Transverse colon (tissue), 4 donors: ENCODE results near the gene HDGF. TPM values are rescaled to one million over a fixed set of nuclear protein-coding genes. Genes with fewer than 3 reads are reported as not detected.

Experiments used
- DNase-seq: peaks from one replicate; pipeline ENCODE4 v3.0.0-alpha.2; 2019
- H3K27ac ChIP-seq, 4 donors: fragments of 200-600 bp; sonication (generic); 2 replicates each; pipeline ENCODE4 v1.5.1; 2016 to 2018; ENCODE audit warnings: inconsistent platforms in 4 of 4
- H3K27me3 ChIP-seq: fragments of 200-600 bp; sonication (generic); 2 replicates; pipeline ENCODE4 v1.5.1; 2017; ENCODE audit warnings: inconsistent platforms
- H3K36me3 ChIP-seq, 4 donors: fragments of 200-600 bp; sonication (generic); 2 replicates each; pipeline ENCODE4 v1.5.1; 2017 to 2019; ENCODE audit warnings: inconsistent platforms in 4 of 4
- H3K4me1 ChIP-seq, 4 donors: fragments of 200-600 bp; sonication (generic); 2 replicates each; pipeline ENCODE4 v1.5.1; 2017 to 2020; ENCODE audit warnings: inconsistent platforms in 4 of 4
- H3K4me3 ChIP-seq, 4 donors: fragments of 200-600 bp; sonication (generic); 1 replicate in 1 of 4; 2 replicates in 3 of 4; pipeline versions ENCODE4 v1.5.1 to v1.6.1; 2017 to 2019; ENCODE audit warnings: inconsistent platforms in 4 of 4
- H3K9me3 ChIP-seq, 2 donors: fragments of 200-600 bp; sonication (generic); 2 replicates each; pipeline ENCODE4 v1.5.1; 2017 to 2019; ENCODE audit warnings: inconsistent platforms in 2 of 2
- CTCF ChIP-seq, 5 experiments: fragments of 200-600 bp in 3 of 5; fragments of 450-650 bp in 2 of 5; sonication (generic) in 3 of 5; IDR thresholded peaks; 1 replicate in 2 of 5; 2 replicates in 3 of 5; pipeline ENCODE4 v1.5.1; 2016 to 2017; ENCODE audit warnings: antibody characterized with exemption in 5 of 5, inconsistent platforms in 3 of 5, mild to moderate bottlenecking in 2 of 5, moderate library complexity in 1 of 5
- EP300 ChIP-seq: sonication (generic); formaldehyde crosslinking; IDR thresholded peaks from one replicate; pipeline ENCODE4 v1.6.1; 2017; ENCODE audit warnings: antibody characterized with exemption, low read depth
- POLR2A ChIP-seq: fragments of 450-650 bp; IDR thresholded peaks from one replicate; pipeline ENCODE4 v1.6.1; 2016; ENCODE audit warnings: antibody characterized with exemption, mild to moderate bottlenecking, moderate library complexity
- POLR2AphosphoS5 ChIP-seq, 3 donors: sonication (generic); formaldehyde crosslinking; IDR thresholded peaks; one replicate each; pipeline ENCODE4 v1.6.1; 2016; ENCODE audit warnings: antibody characterized with exemption in 3 of 3
- WGBS, 2 donors: methylation state at CpG; one replicate each; pipeline ENCODE4 v1.1.5; 2018; ENCODE audit warnings: low coverage in 1 of 2; 5-methylcytosine and 5-hydroxymethylcytosine counted together
- in situ Hi-C, 4 donors: fragments of 200-750 bp; cut with MboI; loops; one replicate each; pipeline versions ENCODE4 v1.15.0 to v1.15.1; 2017; ENCODE audit warnings: low sequenced_read_pairs in 3 of 4, low pct_ligation_motif_present in 1 of 4, low pct_unique_long_range_greater_than_20kb in 1 of 4
- intact Hi-C: fragments of 100-400 bp; cut with DNase I; formaldehyde crosslinking; loops from one replicate; pipeline ENCODE4 v1.15.1; 2023; ENCODE audit warnings: low total_unique reads
- total RNA-seq, 4 donors: library from RNA; depleted of rRNA; stranded (reverse); fragments of >200 nt; gene quantifications; one replicate each; pipeline ENCODE4 v1.1.0, GENCODE V29; 2016

HDGF gene
- total RNA-seq, 4 donors from 2014 or later = 150 to 204 (median 179) TPM

- Histone ChIP-seq H3K4me3 (no peak overlapping the region), H3K27ac (no peak overlapping the region), H3K36me3 (no peaks in the 10 kb centered on the region), H3K9me3 (no peaks in the 10 kb centered on the region), H3K27me3 (peaks cover 58% of the 10 kb centered on the region), H3K4me1 (peaks cover 4 to 31% (median 12%) of the 10 kb centered on the region in 4 donors)
- peak; percentile 22 for DNase-seq
- WGBS, 2 donors = 20 to 63% methylated on average over 1 to 16 of the region's 16 CpGs
- TF ChIP-seq EP300 (no peak), CTCF (IDR thresholded peaks at IDR 0.05) (no peak), POLR2AphosphoS5 (IDR thresholded peaks at IDR 0.05) (no peak), POLR2A (no peak)
- in situ Hi-C loops = loop anchor here in 2 of 4 donors (25.0 kb wide), 1 partner anchor 169 kb away; the partner anchor contains the start of genes INSRR (in 2 of the 2) and NTRK1 (in 2 of the 2)
- intact Hi-C loops = loop anchor here (10.0 kb wide), 1 partner anchor 162 kb away; the partner anchor contains the start of gene INSRR
Measured at GRCh38 chr1:156692925-156693847, 58.3 kb downstream of the HDGF start.

- Histone ChIP-seq H3K36me3 (no peaks in the 10 kb centered on the region), H3K27ac (no peak overlapping the region), H3K4me1 (peaks cover 4 to 31% (median 12%) of the 10 kb centered on the region in 4 donors), H3K27me3 (peaks cover 65% of the 10 kb centered on the region), H3K9me3 (no peaks in the 10 kb centered on the region), H3K4me3 (no peak overlapping the region)
- in situ Hi-C loops = loop anchor here in 2 of 4 donors (25.0 kb wide), 1 partner anchor 170 kb away; the partner anchor contains the start of genes INSRR (in 2 of the 2) and NTRK1 (in 2 of the 2)
- 8 to 12% methylated on average over 4 to 13 of the region's 13 CpGs for WGBS, 2 donors
- DNase-seq = no peak
- TF ChIP-seq POLR2A (no peak), EP300 (no peak), CTCF (IDR thresholded peaks at IDR 0.05) (no peak), POLR2AphosphoS5 (IDR thresholded peaks at IDR 0.05) (no peak)
- intact Hi-C loops = loop anchor here (10.0 kb wide), 1 partner anchor 162 kb away; the partner anchor contains the start of gene INSRR
Measured at GRCh38 chr1:156692441-156692924, 59.0 kb downstream of the HDGF start.

Other genes starting within 250 kb of the HDGF start
- 1 to 10 TPM; 1.7 to 9.4 (median 2.9) TPM for gene IQGAP3, start 179.1 kb downstream of the HDGF start, total RNA-seq
- not detected for gene TTC24, start 172.0 kb downstream of the HDGF start, total RNA-seq
- gene NAXE, start 159.9 kb downstream of the HDGF start, total RNA-seq = 100 to 1,000 TPM in 1 of 4 donors, 10 to 100 TPM in 3; 25.1 to 104 (median 77.5) TPM
- gene GPATCH4, start 150.2 kb downstream of the HDGF start, total RNA-seq = 100 to 1,000 TPM in 1 of 4 donors, 10 to 100 TPM in 3; 12.4 to 113 (median 28.9) TPM
- 1 to 10 TPM in 1 of 4 donors, under 1 TPM in 1, not detected in 2; 0.55 to 1.9 TPM for gene HAPLN2, start 132.3 kb downstream of the HDGF start, total RNA-seq
- gene BCAN, start 109.6 kb downstream of the HDGF start, total RNA-seq = under 1 TPM in 2 of 4 donors, not detected in 2; 0.55 to 0.95 TPM
- 10 to 100 TPM in 1 of 4 donors, 1 to 10 TPM in 3; 3.3 to 15.5 (median 5.5) TPM for gene NES, start 74.3 kb downstream of the HDGF start, total RNA-seq
- 1 to 10 TPM in 1 of 4 donors, under 1 TPM in 1, not detected in 2; 0.79 to 1.9 TPM for gene CRABP2, start 46.1 kb downstream of the HDGF start, total RNA-seq
- 10 to 100 TPM; 37.4 to 40.8 (median 39.0) TPM for gene METTL25B, start 23.2 kb downstream of the HDGF start, total RNA-seq
- 10 to 100 TPM; 25.8 to 61.7 (median 33.1) TPM for gene ISG20L2, start 22.9 kb downstream of the HDGF start, total RNA-seq
- gene MRPL24, start 10.6 kb downstream of the HDGF start, total RNA-seq = 10 to 100 TPM in 3 of 4 donors, 1 to 10 TPM in 1; 6.8 to 44.9 (median 37.1) TPM
- 10 to 100 TPM; 15.1 to 69.9 (median 39.4) TPM for gene PRCC, start 15.9 kb upstream of the HDGF start, total RNA-seq
- gene SH2D2A, start 65.2 kb upstream of the HDGF start, total RNA-seq = 1 to 10 TPM in 3 of 4 donors, not detected in 1; 1.9 to 5.9 (median 3.4) TPM
- gene INSRR, start 107.4 kb upstream of the HDGF start, total RNA-seq = not detected
- gene NTRK1, start 109.2 kb upstream of the HDGF start, total RNA-seq = 1 to 10 TPM in 1 of 4 donors, under 1 TPM in 2, not detected in 1; 0.20 to 2.6 (median 0.64) TPM
- 1 to 10 TPM; 1.8 to 5.6 (median 3.7) TPM for gene PEAR1, start 142.0 kb upstream of the HDGF start, total RNA-seq
- 1 to 10 TPM in 1 of 4 donors, not detected in 3; 1.2 TPM for gene LRRC71, start 169.0 kb upstream of the HDGF start, total RNA-seq